Fibroblast of pulmonary artery (primary cell): ENCODE data around the gene LAMTOR3.

Source experiments
- DNase-seq: peaks from one replicate; pipeline ENCODE4 v3.0.0-alpha.2; 2010; ENCODE audit warnings: low read depth
- H3K4me3 ChIP-seq: replicated peaks from 2 replicates; pipeline ENCODE4 v1.5.1; 2011; ENCODE audit warnings: low read depth, mild to moderate bottlenecking, control low read depth, low read length, moderate library complexity
- TF ChIP-seq, protein P1 (sequence below): IDR thresholded peaks from 2 replicates; pipeline ENCODE4 v1.5.1; 2011; ENCODE audit warnings: mild to moderate bottlenecking, control low read depth, low read length, inconsistent platforms; ENCODE audit errors: missing control alignments

The LAMTOR3 gene

DNA sequence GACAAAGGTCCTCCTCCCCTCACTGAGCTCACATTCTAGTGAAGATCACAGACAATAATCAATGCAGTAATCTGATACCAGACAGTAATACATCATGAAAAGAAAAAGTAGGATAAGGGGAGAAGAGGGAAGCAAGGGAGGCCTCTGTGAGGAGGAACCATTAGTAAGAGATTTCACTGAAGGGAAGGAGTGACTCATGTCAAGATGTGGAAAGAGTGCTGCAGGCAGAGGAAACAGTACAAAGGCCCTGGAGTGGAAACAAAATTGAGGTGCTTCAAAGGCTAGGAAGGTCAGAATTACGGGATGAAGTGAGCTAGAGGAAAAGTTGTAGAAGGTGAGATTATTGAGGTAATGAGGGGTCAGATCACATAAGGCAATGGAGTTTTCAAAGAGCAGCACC is 38.1 kb downstream of the LAMTOR3 start:
- peak; percentile 62 for DNase-seq
- TF ChIP-seq, protein P1, sequence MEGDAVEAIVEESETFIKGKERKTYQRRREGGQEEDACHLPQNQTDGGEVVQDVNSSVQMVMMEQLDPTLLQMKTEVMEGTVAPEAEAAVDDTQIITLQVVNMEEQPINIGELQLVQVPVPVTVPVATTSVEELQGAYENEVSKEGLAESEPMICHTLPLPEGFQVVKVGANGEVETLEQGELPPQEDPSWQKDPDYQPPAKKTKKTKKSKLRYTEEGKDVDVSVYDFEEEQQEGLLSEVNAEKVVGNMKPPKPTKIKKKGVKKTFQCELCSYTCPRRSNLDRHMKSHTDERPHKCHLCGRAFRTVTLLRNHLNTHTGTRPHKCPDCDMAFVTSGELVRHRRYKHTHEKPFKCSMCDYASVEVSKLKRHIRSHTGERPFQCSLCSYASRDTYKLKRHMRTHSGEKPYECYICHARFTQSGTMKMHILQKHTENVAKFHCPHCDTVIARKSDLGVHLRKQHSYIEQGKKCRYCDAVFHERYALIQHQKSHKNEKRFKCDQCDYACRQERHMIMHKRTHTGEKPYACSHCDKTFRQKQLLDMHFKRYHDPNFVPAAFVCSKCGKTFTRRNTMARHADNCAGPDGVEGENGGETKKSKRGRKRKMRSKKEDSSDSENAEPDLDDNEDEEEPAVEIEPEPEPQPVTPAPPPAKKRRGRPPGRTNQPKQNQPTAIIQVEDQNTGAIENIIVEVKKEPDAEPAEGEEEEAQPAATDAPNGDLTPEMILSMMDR: no peak

DNA sequence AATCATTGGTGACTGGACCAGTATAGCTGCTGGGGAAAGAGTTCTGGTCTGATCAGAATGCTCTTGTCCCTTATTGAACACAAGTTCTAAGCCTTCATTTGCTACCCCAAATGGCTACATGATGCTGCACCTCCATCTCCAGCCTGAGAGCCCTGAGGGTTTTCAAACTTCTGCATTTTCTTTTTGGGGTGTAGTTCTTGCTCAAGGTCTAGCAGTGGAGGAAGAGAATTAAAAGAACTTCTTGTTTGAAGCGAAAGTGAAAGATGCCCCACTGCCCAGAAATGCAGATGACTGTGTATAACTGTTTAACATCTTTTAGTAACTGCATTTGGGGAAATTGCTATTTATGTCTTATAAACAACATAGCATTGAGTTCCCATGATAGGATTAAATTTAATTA is 38.5 kb downstream of the LAMTOR3 start:
- DNase-seq: no peak

More for the DNA sequence above, 38.1 kb downstream of the LAMTOR3 start:
- H3K4me3 ChIP-seq: no peak overlapping the region

DNA sequence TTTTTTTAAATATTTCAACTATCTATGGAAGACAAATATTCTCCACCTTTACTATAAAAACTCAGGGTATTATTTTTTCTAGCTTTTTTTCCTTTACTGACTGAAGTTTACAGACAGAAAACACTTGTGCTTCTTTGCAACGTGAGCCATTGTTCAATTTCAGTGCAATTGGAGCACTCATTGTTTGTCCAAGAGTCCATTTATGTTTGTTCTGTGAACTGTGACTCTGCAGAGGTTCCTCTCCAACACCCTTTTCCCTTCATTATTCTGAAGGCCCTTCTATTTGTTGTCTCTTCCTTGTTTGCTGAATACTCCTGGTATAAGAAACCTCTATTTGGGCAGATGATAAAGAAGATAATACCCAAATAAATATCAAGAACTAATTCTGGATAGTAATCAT is 40.2 kb downstream of the LAMTOR3 start:
- H3K4me3 ChIP-seq: no peak overlapping the region
- TF ChIP-seq, protein P1: no peak
- DNase-seq: no peak

More for the DNA sequence above, 38.5 kb downstream of the LAMTOR3 start:
- TF ChIP-seq, protein P1: no peak
- H3K4me3 ChIP-seq: no peak overlapping the region

DNA sequence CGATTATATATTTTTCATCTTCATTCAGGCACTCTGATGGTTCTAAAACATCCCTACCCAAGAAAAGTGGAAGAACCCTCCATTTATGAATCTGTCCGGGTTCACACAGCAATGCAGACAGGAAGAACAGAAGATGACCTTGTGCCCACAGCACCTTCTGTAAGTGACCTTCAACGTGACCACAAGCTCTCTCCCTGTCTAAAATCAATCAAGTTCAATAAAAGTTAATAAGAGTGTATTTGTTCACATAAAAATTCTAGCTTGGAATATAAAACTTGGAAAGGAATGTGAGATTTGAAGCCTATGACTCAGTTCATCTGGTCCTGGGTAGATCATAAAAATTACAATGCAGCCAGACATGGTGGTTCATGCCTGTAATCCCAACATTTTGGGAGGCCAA is 41.0 kb downstream of the LAMTOR3 start:
- no peak overlapping the region for H3K4me3 ChIP-seq
- TF ChIP-seq, protein P1: no peak
- no peak for DNase-seq

DNA sequence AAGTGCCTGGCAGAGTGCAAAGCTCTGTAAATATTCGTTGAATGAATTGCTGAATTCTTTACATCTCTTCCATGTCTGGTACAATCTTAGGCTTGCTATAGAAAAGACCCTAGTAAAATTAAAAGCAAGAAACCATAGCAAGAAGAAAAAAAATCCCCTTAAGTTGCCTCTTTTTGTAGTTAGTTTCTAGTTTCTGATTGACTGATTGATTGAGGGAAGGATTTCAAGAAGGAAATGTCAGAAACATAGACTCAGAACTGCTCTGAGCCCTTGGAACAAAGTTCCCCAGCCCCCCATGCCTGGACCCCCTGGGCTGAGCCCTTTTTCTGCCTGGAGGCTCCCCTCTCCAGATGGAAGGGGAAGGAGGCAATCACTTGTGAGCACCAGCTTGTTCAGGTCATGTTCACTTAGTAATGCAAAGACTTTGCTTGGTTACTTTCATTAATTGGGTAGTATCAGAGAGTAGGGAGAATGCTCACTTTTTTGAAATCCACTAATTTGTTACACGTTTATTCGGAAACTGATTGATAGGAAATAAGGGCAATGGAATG is 42.0 kb downstream of the LAMTOR3 start:
- TF ChIP-seq, protein P1: no peak
- no peak for DNase-seq

DNA sequence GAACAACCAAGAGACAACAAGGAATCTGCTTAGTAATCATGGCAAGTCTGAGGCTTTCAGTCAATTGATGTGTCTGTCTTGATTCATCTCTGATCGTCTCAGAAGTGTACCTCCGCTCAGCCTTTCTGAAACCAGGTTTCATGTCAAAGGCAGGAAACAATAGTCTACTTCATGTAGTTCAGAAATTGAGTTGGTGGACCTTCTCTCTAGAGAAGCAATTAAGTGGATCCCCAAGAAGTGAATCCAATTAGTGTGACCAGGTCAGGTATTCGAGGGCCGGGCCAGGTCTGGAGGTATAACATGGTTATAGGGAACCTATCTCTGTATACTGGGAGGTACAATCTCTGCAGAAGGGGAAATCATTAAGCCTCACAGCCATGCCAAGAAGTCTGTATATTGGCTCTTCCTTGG is 45.6 kb downstream of the LAMTOR3 start:
- no peak for DNase-seq
- no peak overlapping the region for H3K4me3 ChIP-seq
- TF ChIP-seq, protein P1: no peak

More for the DNA sequence above, 42.0 kb downstream of the LAMTOR3 start:
- no peak overlapping the region for H3K4me3 ChIP-seq

DNA sequence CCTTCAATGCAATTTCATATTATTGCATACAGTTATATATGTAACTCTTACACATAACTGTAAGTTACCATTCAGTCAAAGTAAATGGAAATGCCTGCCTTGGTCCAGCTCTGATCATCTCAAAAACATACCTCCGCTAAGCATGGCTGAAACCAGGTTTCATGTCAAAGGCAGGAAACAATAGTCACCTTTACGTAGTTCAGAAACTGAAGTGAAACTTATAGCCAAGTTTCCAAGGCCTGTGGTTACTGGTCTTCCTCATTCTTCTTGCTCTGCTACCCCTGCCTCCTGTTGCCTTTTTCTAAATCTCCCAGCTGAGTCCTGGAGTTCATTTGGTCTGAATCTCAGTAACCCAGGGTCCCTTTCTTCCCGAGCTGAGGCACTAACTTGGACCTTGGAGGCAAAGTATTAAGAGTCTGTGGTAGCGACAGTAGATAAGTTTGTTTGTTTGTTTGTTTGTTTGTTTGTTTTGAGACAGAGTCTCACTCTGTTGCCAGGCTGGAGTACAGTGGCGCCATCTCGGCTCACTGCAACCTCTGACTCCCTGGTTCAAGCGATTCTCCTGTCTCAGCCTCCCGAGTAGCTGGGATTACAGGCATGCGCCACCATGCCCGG is 46.8 kb downstream of the LAMTOR3 start:
- DNase-seq: no peak
- no peak overlapping the region for H3K4me3 ChIP-seq
- TF ChIP-seq, protein P1: no peak
